Duodenal mucosa (tissue), 2 donors: ENCODE measurements around the gene FBXO48.
A peak's percentile ranks its signal among the peaks of the same experiment; 100 is the strongest.

ENCODE experiments used
- H3K27ac ChIP-seq: one replicate; pipeline ENCODE4 v1.7.0; 2013; ENCODE audit warnings: low read depth, low read length
- H3K27me3 ChIP-seq, 2 donors: one replicate each; pipeline ENCODE4 v1.7.0; 2013; ENCODE audit warnings: low read length in 2 of 2, control low read depth in 1 of 2; ENCODE audit not compliant: insufficient read depth in 2 of 2, control insufficient read depth in 1 of 2
- H3K36me3 ChIP-seq, 2 donors: one replicate each; pipeline ENCODE4 v1.7.0; 2013; ENCODE audit warnings: low read length in 2 of 2, control low read depth in 1 of 2; ENCODE audit not compliant: insufficient read depth in 2 of 2, control insufficient read depth in 1 of 2
- H3K4me1 ChIP-seq, 2 donors: one replicate each; pipeline ENCODE4 v1.7.0; 2013; ENCODE audit warnings: low read length in 2 of 2, control low read depth in 1 of 2; ENCODE audit not compliant: insufficient read depth in 2 of 2, control insufficient read depth in 1 of 2
- H3K4me3 ChIP-seq, 2 donors: one replicate each; pipeline ENCODE4 v1.7.0; 2013; ENCODE audit warnings: low read length in 2 of 2, low read depth in 1 of 2
- H3K9ac ChIP-seq, 2 donors: one replicate each; pipeline ENCODE4 v1.7.0; 2013; ENCODE audit warnings: low read length in 2 of 2, low read depth in 1 of 2
- H3K9me3 ChIP-seq, 2 donors: one replicate each; pipeline ENCODE4 v1.7.0; 2013; ENCODE audit warnings: low read length in 2 of 2, control low read depth in 1 of 2; ENCODE audit not compliant: control insufficient read depth in 1 of 2

Gene FBXO48, protein sequence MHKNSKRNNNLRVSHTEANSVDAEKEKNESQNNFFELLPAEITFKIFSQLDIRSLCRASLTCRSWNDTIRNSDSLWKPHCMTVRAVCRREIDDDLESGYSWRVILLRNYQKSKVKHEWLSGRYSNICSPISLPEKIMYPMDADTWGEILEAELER

DNA sequence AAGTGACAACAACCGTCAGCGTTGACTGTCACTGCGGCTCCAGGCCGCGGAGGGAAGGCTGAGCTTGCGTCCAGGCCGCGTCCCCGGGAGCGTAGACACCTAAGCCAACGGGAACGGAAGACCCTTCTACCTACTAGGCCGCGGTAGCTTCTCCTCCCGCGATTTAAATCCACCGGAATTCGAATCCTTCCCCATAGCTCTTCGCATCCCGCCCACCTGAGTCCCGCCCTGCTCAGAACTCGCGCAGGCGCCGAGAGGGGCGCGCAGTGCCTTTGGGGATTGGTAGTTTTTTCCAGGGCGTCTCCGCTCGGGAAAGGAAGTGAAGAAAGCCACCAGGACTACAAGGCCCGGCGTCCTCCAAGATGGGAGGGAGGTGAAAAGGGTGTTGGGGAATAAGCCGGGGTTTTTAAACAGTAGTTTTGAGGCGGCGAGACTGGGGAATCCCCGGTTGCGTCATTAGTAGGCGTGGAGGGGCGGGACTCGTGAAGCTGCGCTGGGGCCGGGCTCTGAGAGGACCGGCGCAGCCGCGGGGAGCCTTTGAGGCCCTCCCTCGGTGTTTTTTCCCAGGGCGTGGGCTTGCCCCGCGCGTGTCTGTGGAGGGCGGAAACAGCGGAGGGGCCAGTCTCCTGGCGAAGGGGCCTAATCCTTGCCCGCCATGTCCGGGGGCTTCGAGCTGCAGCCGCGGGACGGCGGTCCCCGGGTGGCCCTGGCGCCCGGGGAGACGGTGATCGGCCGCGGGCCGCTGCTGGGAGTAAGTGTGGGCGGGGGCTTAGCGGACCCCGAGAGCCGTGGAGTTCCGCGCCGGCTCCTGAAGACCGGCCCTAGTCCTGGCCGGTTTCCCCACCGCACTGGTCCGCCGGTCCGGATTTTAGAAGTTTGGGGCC lies at the start of gene FBXO48, which contains the start of gene APLF:
TSS of gene FBXO48 (minus strand) at position 218 of the 884 bp plus-strand sequence. CDS start 2,149 bp downstream, outside the sequence.
TSS of gene APLF (plus strand) at position 509 of the 884 bp plus-strand sequence. CDS start at position 656, 147 bp downstream.
- H3K4me1 ChIP-seq: peaks cover 12 to 16% of the 10 kb centered on the region in 2 donors
- no peaks in the 10 kb centered on the region for H3K27me3 ChIP-seq
- H3K4me3 ChIP-seq: peak within 1 kb of the TSS; percentile 96 to 98
- H3K36me3 ChIP-seq: no peaks in the 10 kb centered on the region
- peak within 1 kb of the TSS; percentile 91 to 93 for H3K9ac ChIP-seq
- no peaks in the 10 kb centered on the region for H3K9me3 ChIP-seq
- peak within 1 kb of the TSS; percentile 89 for H3K27ac ChIP-seq

GRCh38 chr2:68516051-68516955 lies 49.2 kb upstream of the FBXO48 start:
- H3K36me3 ChIP-seq: no peaks in the 10 kb centered on the region
- no peaks in the 10 kb centered on the region for H3K27me3 ChIP-seq
- no peak overlapping the region for H3K4me3 ChIP-seq
- H3K4me1 ChIP-seq: no peaks in the 10 kb centered on the region
- no peaks in the 10 kb centered on the region for H3K9me3 ChIP-seq
- no peak overlapping the region for H3K9ac ChIP-seq
- H3K27ac ChIP-seq: no peak overlapping the region

- no peaks in the 10 kb centered on the region for H3K36me3 ChIP-seq
- H3K9me3 ChIP-seq: no peaks in the 10 kb centered on the region
- H3K27ac ChIP-seq: no peak overlapping the region
- H3K27me3 ChIP-seq: no peaks in the 10 kb centered on the region
- H3K9ac ChIP-seq: no peak overlapping the region
- H3K4me1 ChIP-seq: no peaks in the 10 kb centered on the region
- H3K4me3 ChIP-seq: no peak overlapping the region
Measured at GRCh38 chr2:68514316-68514929, 47.3 kb upstream of the FBXO48 start.

- Histone ChIP-seq H3K27ac (no peak overlapping the region), H3K9ac (no peak overlapping the region), H3K4me1 (no peaks in the 10 kb centered on the region), H3K9me3 (no peaks in the 10 kb centered on the region), H3K27me3 (no peaks in the 10 kb centered on the region), H3K36me3 (no peaks in the 10 kb centered on the region), H3K4me3 (no peak overlapping the region)
Measured at GRCh38 chr2:68512966-68513365, 45.9 kb upstream of the FBXO48 start.

GRCh38 chr2:68512326-68512725 lies 45.2 kb upstream of the FBXO48 start:
- Histone ChIP-seq H3K27me3 (no peaks in the 10 kb centered on the region), H3K4me1 (no peaks in the 10 kb centered on the region), H3K4me3 (no peak overlapping the region), H3K27ac (no peak overlapping the region), H3K36me3 (no peaks in the 10 kb centered on the region), H3K9me3 (no peaks in the 10 kb centered on the region), H3K9ac (no peak overlapping the region)

- Histone ChIP-seq H3K27me3 (no peaks in the 10 kb centered on the region), H3K9me3 (no peaks in the 10 kb centered on the region), H3K36me3 (no peaks in the 10 kb centered on the region), H3K4me1 (peaks cover 4 to 10% of the 10 kb centered on the region in 2 donors), H3K4me3 (no peak overlapping the region), H3K27ac (no peak overlapping the region), H3K9ac (no peak overlapping the region)
Measured at GRCh38 chr2:68506170-68506569, 39.1 kb upstream of the FBXO48 start.

- Histone ChIP-seq H3K9ac (no peak overlapping the region), H3K4me3 (no peak overlapping the region), H3K27ac (no peak overlapping the region), H3K27me3 (no peaks in the 10 kb centered on the region), H3K4me1 (peaks cover 4 to 10% of the 10 kb centered on the region in 2 donors), H3K9me3 (no peaks in the 10 kb centered on the region), H3K36me3 (no peaks in the 10 kb centered on the region)
Measured at GRCh38 chr2:68505603-68506159, 38.6 kb upstream of the FBXO48 start.

- Histone ChIP-seq H3K36me3 (no peaks in the 10 kb centered on the region), H3K9me3 (peaks cover 0 to 5% of the 10 kb centered on the region in 2 donors), H3K9ac (no peak overlapping the region), H3K27me3 (no peaks in the 10 kb centered on the region), H3K4me3 (no peak overlapping the region), H3K4me1 (peaks cover 4 to 10% of the 10 kb centered on the region in 2 donors), H3K27ac (no peak overlapping the region)
Measured at GRCh38 chr2:68501768-68502167, 34.7 kb upstream of the FBXO48 start.

DNA sequence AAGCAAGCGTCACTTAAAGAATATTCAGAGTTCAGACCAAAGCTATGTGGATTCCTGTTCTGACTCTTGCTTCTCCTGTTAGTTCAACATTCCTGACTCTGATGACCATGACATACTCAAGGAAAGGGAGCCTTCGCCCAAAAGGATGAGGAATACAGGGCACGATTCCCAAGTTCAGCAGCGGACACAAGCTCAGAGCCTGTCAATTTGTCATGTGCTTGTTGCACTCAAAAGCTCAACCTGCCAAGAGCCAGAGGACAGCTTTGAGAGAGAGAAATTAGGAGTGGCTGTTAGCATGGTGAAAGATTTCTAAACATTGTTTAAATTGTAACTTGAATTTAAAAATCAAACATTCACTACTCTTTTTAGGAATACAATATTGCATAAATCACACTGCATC lies 33.6 kb upstream of the FBXO48 start:
- H3K27me3 ChIP-seq: no peaks in the 10 kb centered on the region
- H3K9me3 ChIP-seq: peaks cover 2 to 5% of the 10 kb centered on the region in 2 donors
- H3K36me3 ChIP-seq: no peaks in the 10 kb centered on the region
- no peak overlapping the region for H3K9ac ChIP-seq
- H3K4me1 ChIP-seq: peaks cover 2 to 4% of the 10 kb centered on the region in 2 donors
- no peak overlapping the region for H3K27ac ChIP-seq
- H3K4me3 ChIP-seq: no peak overlapping the region
